ENCODE measurements around the gene TRPM3.

- TF ChIP-seq CTCF (IDR thresholded peaks at IDR 0.05) (no peak), EZH2 (IDR thresholded peaks at IDR 0.05; ENCODE audit: borderline replicate concordance, insufficient read depth, low read depth, low read length, poor library complexity, severe bottlenecking) (no peak)
Measured at GRCh38 chr9:70578720-70579119, 542.7 kb downstream of the TRPM3 start.
